IPS DF 4.7 (cell line): ENCODE results near the gene SMOC1.

Source experiments
- DNase-seq: peaks from one replicate; pipeline ENCODE4 v3.0.0-alpha.2; 2013; ENCODE audit warnings: low spot score; ENCODE audit errors: extremely low read depth

The SMOC1 gene

GRCh38 chr14:69879175-69880043 is at the start of gene SMOC1:
SMOC1 (plus strand) TSS chr14:69879416; CDS start chr14:69879679, 263 bp downstream.
- DNase-seq: no peak

GRCh38 chr14:69838881-69839416 is 40.3 kb upstream of the SMOC1 start:
- DNase-seq: no peak

- no peak for DNase-seq
Observed at GRCh38 chr14:69839661-69840060, 39.6 kb upstream of the SMOC1 start.

GRCh38 chr14:69841656-69842055 is 37.6 kb upstream of the SMOC1 start:
- DNase-seq: no peak

GRCh38 chr14:69842686-69843420 is 36.4 kb upstream of the SMOC1 start:
- DNase-seq: no peak

GRCh38 chr14:69844171-69844570 is 35.0 kb upstream of the SMOC1 start:
- DNase-seq: no peak

- no peak for DNase-seq
Observed at GRCh38 chr14:69845050-69845581, 34.1 kb upstream of the SMOC1 start.

DNA sequence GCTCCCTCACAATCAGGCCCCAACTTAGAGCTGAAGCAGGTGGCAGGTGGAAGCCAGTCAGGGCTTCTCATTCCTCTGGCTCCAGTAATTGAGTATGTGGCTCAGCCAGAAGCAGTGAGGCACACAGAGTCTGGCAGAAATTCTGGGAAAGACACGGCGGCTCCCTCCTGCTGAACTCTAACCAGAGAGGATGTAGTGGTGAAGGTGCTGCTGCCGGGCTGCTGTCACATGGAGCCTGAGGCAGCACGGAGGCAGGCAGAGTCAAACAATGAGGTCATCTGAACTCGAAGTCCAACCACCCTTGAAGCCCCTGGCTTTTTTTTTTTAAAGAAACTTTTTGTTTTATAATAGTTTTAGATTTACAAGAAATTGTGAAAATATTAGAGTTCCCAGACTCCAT is 33.4 kb upstream of the SMOC1 start:
- no peak for DNase-seq

DNA sequence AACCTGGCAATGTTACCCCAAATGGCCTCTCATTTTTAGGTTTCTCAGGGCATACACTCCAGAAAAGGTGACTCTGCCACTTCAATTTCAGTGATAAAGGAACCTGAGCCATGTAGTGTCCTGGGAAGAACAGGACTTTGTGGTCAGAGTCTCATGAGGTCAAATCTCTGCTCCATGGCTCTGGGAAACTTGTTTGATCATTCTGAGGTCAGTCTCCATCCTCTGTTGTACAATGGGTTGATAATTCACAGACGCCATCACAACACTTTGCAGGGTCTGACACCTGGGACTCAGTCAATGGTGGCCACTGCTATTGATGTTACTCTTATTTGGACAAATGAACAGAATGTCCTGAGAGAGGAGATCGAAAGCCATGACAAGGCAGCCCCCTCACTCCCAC is 31.1 kb upstream of the SMOC1 start:
- DNase-seq: no peak

DNA sequence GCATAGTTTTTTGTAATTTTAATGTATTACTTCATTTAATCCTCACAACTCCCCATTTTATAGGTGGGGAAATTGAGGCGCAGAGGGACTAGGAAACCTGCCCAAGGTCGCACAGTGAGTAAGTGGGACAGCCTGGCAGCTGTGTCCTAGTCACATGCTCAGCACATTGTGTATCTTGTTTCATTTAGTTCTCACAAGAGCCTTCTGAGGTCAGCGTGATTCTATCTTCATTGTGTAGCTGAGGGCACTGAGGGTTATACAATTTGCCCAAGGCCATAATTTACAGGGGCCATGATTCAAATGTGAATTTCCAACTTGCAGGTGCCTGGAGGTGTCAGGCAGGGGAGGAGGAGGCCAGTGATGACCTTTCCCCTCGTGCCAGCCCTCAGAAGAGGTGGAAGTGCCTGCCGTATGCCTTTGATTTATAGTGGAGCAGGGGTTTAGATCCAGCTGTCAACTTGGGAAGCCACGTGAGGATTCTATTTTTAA is 30.3 kb upstream of the SMOC1 start:
- DNase-seq: no peak

GRCh38 chr14:69850086-69850735 is 29.0 kb upstream of the SMOC1 start:
- no peak for DNase-seq

GRCh38 chr14:69850736-69851112 is 28.5 kb upstream of the SMOC1 start:
- DNase-seq: no peak

GRCh38 chr14:69852531-69853321 is 26.5 kb upstream of the SMOC1 start:
- DNase-seq: no peak

DNA sequence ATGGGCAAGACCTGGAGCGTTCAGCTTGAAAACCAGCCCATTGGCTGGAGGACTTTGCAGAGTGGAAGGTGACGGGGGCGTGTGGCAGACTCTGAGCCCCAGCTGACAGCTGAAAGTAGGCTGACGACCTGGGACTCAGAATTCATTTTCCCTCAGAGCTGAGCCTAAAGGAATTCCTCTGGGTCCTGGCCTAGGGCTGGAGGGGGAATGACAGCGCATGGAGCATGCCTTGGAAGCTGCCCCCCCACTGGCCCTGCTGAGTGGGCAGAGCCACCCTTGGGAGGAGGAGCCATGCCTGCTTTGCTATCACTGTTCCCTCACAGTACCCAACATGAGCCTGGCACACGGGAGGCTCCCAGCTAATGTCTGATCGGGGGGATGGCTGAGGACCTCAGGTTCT is 25.4 kb upstream of the SMOC1 start:
- DNase-seq: no peak

DNA sequence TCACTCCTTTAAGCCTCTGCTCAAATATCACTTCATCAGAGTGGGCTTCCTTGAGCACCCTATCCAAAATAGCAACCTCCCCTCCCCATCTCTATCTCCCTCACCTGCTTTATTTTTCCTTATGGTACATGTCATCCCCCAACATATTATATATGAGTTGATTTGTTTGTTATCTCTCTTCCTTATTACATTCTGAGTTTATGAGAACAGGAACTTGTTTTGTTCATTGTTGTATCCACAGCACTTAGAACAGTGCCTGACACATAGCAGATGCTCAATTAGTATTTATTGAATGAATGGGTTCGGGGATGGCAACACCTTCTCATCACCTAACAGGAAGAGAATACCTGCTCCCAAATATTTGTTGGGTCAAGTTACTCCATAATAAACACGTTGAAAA is 24.6 kb upstream of the SMOC1 start:
- DNase-seq: no peak

DNA sequence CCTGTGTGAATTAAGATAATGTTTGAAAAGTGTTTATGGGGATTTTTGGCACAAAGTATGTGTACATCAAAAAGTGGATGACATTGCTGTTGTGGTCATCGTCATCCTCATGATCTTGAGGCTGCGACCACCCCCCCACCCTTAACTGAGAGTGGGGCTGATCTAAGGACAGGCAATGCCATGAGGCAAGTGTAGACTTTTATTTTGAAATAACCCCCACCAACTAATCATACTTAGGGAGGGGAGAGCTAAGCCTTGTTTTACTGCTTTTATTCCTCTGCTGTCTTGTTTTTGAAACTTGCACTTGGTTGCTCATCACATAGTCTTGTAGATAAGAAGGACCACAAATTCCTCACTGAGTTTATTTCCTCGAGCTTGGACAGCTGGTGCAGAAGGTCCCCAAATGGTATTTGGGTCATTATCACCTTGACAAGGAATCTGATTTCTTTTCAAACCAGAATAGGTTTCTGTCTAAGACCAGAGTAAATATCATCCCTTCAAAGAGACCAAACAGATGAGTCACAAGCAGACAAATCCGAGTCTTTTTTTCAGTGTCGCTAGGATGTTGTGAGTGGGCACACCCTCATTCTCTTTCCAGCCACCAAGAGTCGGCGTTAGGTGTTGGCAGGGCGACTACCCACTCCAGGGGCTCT is 23.9 kb upstream of the SMOC1 start:
- DNase-seq: no peak

DNA sequence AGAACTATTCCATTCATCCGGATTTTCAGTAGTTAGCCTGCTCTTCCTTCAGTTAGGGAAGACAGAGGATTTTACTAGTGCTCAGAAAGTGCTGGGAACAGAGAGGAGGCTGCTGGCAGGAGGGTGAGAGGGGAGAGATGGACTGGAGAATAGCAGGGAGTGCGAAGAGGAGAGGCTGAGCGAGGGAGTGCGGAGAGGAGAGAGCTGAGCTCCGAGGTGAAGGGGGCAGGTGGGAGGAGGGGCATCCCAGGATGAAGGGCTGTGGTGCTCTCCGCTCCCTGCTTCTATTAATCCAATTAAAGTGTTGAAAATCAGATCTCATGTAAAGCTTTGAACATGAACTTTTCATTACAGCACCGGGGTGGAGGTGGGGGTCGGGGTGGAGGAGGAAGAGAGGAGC is 20.4 kb upstream of the SMOC1 start:
- DNase-seq: no peak

GRCh38 chr14:69859591-69859990 is 19.6 kb upstream of the SMOC1 start:
- DNase-seq: no peak

DNA sequence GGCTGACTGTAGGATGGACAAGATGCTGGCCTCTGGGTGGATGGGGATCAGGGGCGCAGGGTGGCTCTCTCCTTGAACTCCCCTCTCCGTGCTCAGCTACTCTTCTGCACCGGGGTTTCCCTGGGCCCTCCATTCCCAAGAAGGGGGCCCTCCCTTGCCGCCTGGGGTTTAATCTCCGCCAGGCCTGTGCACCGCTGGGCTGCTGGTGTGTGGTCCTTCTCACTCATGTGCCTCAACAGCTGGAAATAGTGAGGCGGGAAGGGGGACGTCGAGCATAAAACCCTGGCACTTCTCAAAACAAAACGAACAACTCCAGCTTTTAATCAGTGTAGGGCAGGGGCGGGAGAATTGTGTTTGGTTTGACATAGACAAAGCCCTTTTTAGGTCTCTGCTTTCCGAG is 19.0 kb upstream of the SMOC1 start:
- no peak for DNase-seq

GRCh38 chr14:69861025-69861569 is 18.1 kb upstream of the SMOC1 start:
- no peak for DNase-seq
